ENCODE measurements around the gene YWHAQ.

- TF ChIP-seq CTCF (IDR thresholded peaks at IDR 0.05; ENCODE audit: insufficient read depth, low read depth, low read length): no peak
- no peak for TF ChIP-seq EZH2 (IDR thresholded peaks at IDR 0.05; ENCODE audit: insufficient read depth, low read length)
Observed at GRCh38 chr2:9648821-9649220, 18.0 kb upstream of the YWHAQ start.

Data from astrocyte (in vitro differentiated cells and primary cell).